ENCODE measurements around the gene LMLN. TPM values are rescaled to one million over a fixed set of nuclear protein-coding genes. Genes with fewer than 3 reads are reported as not detected.

LMLN gene
- polyA plus RNA-seq, 2 of the 4 experiments (the other 2 are of a cell fraction), result 2.4 to 5.6 TPM

DNA sequence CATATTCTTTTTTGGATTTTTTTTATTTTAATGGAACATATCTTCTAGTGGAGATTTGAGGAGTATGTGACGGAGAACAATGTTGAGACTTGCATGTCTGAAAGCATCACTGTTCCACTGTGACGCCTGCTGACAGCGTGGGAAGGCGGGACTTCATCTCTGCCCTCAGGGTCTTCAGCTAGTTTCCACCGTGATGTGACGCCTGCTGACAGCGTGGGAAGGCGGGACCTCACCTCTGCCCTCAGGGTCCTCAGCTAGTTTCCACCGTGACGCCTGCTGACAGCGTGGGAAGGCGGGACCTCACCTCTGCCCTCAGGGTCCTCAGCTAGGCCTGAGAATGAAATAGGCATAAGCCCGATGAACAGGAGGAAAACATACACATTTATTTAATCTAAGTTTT lies 70.7 kb downstream of the LMLN start (continued):
- TF ChIP-seq ZSCAN20 (CRISPR knock-in tag; IDR thresholded peaks at IDR 0.05), result no peak
- TF ChIP-seq HOXB13 (CRISPR knock-in tag; IDR thresholded peaks at IDR 0.05; ENCODE audit: low read depth), result no peak

DNA sequence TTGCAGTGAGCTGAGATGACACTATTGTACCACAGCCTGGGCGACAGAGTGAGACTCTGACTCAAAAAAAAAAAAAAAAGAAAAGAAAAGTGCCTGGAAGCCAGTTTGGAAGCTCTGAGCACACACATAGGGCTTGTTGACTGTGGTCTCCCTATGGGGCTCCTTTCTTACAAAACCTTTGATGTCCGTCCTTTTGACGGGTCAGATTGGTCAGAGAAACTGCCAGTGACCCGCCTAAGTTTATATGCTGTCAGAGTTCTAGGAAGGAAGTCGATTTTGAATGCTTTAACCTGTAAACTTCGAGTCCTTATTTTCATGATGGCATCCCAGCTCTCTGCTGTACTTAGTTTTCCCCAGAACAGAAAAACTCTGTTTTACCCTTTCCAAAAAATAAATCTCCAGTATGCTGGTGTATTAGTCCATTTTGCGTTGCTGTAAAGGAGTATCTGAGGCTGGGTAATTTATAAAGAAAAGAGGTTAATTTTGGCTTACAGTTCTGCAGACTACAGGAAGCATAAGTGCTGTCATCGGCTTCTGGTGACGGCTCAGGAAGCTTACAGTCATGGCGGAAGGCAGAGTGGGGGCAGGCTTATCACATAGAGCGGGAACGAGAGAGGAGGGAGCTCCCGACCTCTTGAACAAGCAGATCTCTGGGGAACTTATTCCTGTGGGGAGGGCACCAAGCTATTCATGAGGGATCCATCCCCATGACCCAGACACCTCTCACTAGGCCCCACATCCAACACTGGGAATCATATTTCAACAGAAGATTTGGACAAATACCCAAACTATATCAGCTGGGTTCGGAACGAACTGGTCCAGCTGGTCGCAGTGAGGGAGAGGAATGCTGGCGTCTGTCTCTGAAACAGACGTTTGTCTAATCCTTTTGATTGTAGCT lies 72.3 kb downstream of the LMLN start:
- TF ChIP-seq ZC3H11A (IDR thresholded peaks at IDR 0.05) (no peak), PHF8 (IDR thresholded peaks at IDR 0.05; ENCODE audit: borderline replicate concordance, low read depth) (no peak), POLR2AphosphoS2 (conservative IDR thresholded peaks at IDR 0.05; ENCODE audit: low read length) (no peak), ZSCAN20 (CRISPR knock-in tag; IDR thresholded peaks at IDR 0.05) (no peak), NFE2L2 (conservative IDR thresholded peaks at IDR 0.05; ENCODE audit: low read length) (no peak), JUNB (IDR thresholded peaks at IDR 0.05) (no peak)
- TF ChIP-seq, protein P1, sequence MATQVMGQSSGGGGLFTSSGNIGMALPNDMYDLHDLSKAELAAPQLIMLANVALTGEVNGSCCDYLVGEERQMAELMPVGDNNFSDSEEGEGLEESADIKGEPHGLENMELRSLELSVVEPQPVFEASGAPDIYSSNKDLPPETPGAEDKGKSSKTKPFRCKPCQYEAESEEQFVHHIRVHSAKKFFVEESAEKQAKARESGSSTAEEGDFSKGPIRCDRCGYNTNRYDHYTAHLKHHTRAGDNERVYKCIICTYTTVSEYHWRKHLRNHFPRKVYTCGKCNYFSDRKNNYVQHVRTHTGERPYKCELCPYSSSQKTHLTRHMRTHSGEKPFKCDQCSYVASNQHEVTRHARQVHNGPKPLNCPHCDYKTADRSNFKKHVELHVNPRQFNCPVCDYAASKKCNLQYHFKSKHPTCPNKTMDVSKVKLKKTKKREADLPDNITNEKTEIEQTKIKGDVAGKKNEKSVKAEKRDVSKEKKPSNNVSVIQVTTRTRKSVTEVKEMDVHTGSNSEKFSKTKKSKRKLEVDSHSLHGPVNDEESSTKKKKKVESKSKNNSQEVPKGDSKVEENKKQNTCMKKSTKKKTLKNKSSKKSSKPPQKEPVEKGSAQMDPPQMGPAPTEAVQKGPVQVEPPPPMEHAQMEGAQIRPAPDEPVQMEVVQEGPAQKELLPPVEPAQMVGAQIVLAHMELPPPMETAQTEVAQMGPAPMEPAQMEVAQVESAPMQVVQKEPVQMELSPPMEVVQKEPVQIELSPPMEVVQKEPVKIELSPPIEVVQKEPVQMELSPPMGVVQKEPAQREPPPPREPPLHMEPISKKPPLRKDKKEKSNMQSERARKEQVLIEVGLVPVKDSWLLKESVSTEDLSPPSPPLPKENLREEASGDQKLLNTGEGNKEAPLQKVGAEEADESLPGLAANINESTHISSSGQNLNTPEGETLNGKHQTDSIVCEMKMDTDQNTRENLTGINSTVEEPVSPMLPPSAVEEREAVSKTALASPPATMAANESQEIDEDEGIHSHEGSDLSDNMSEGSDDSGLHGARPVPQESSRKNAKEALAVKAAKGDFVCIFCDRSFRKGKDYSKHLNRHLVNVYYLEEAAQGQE (IDR thresholded peaks at IDR 0.05), result no peak
- TF ChIP-seq, protein P2, sequence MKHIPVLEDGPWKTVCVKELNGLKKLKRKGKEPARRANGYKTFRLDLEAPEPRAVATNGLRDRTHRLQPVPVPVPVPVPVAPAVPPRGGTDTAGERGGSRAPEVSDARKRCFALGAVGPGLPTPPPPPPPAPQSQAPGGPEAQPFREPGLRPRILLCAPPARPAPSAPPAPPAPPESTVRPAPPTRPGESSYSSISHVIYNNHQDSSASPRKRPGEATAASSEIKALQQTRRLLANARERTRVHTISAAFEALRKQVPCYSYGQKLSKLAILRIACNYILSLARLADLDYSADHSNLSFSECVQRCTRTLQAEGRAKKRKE (CRISPR knock-in tag; IDR thresholded peaks at IDR 0.05; ENCODE audit: low read depth), result no peak
- Histone ChIP-seq H3K27ac (no peak overlapping the region), H3K4me2 (no peak overlapping the region), H3K4me1 (no peaks in the 10 kb centered on the region), H3K4me3 (no peak overlapping the region), H3K9me3 (no peaks in the 10 kb centered on the region)
- POLR2A ChIA-PET, result no interaction called here
- no peak for DNase-seq (ENCODE audit: low read depth in 1 of 2, low spot score in 1 of 2)
- CTCF ChIA-PET, result interaction anchor here (1.5 kb wide), 1 partner anchor 48 kb away, joined by 4 read pairs; no protein-coding TSS in a partner anchor
- 80% methylated on average over 18 of the region's 18 CpGs for WGBS (ENCODE audit: missing lambda C conversion rate)
- ATAC-seq, result no peak
- FAIRE-seq, result no peak

DNA sequence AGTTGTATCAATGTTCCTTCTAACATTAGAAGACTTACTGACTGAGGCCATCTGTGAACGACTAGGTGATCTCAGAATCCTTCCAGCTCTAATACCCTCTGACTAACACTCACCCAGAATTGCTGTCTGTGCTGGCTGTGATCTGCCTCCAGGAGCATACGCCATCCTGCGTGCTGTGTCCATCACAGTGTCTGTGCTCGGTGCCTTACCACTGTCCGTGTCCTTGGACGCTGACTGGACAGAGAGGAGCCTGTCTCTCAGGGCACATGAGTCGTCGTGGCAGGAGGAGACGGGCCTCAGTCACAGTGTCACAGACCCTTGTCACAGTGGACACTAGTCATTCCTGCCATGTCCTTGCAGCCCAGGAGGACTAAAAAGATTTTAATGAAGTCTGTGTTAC lies 83.1 kb downstream of the LMLN start:
- Histone ChIP-seq H3K4me2 (no peak overlapping the region), H3K4me1 (no peaks in the 10 kb centered on the region), H3K9me3 (no peaks in the 10 kb centered on the region), H3K4me3 (no peak overlapping the region), H3K27ac (no peak overlapping the region)
- WGBS (ENCODE audit: missing lambda C conversion rate), result 72% methylated on average over 5 of the region's 9 CpGs
- DNase-seq (ENCODE audit: low read depth in 1 of 2, low spot score in 1 of 2), result no peak
- POLR2A ChIA-PET, result no interaction called here
- TF ChIP-seq CHD2 (IDR thresholded peaks at IDR 0.05; ENCODE audit: low read length, partially characterized antibody) (no peak), MAZ (IDR thresholded peaks at IDR 0.05; ENCODE audit: borderline replicate concordance, low read depth, low read length) (no peak), EHMT2 (IDR thresholded peaks at IDR 0.05; ENCODE audit: low read depth) (no peak), JUN (IDR thresholded peaks at IDR 0.05) (no peak), HOXB5 (CRISPR knock-in tag; IDR thresholded peaks at IDR 0.05) (no peak), SMC3 (IDR thresholded peaks at IDR 0.05) (no peak), RFX5 (IDR thresholded peaks at IDR 0.05) (no peak), EP300 (IDR thresholded peaks at IDR 0.05) (no peak), NR3C1 (IDR thresholded peaks at IDR 0.05) (no peak), RNF2 (IDR thresholded peaks at IDR 0.05; ENCODE audit: borderline replicate concordance, low read depth) (no peak), KDM5A (IDR thresholded peaks at IDR 0.05) (no peak), CHD4 (IDR thresholded peaks at IDR 0.05; ENCODE audit: borderline replicate concordance) (no peak), TFCP2L1 (CRISPR knock-in tag; IDR thresholded peaks at IDR 0.05) (no peak)
- TF ChIP-seq, protein P3, sequence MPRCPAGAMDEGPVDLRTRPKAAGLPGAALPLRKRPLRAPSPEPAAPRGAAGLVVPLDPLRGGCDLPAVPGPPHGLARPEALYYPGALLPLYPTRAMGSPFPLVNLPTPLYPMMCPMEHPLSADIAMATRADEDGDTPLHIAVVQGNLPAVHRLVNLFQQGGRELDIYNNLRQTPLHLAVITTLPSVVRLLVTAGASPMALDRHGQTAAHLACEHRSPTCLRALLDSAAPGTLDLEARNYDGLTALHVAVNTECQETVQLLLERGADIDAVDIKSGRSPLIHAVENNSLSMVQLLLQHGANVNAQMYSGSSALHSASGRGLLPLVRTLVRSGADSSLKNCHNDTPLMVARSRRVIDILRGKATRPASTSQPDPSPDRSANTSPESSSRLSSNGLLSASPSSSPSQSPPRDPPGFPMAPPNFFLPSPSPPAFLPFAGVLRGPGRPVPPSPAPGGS (IDR thresholded peaks at IDR 0.05), result no peak
- TF ChIP-seq, protein P1 (IDR thresholded peaks at IDR 0.05), result no peak
- TF ChIP-seq, protein P2 (CRISPR knock-in tag; IDR thresholded peaks at IDR 0.05; ENCODE audit: low read depth), result no peak
- no peak for ATAC-seq
- CTCF ChIA-PET, result interaction anchor here (0.7 kb wide), 1 partner anchor 14 kb away, joined by 3 read pairs; no protein-coding TSS in a partner anchor
- no peak for FAIRE-seq

Data from A549 (cell line).